ENCODE data around the gene TBC1D28.
"Not testable (repeated sequence)": the region's sequence is repeated elsewhere in the genome, so short reads cannot be mapped to it uniquely, and the experiment has no call there.

TBC1D28 gene

GRCh38 chr17:18644291-18644690 lies at the start of gene TBC1D28:
TBC1D28 (minus strand) TSS chr17:18644391; CDS start chr17:18641352, 3,039 bp downstream.
- ATAC-seq = not testable (repeated sequence)

GRCh38 chr17:18682668-18683067 lies 38.5 kb upstream of the TBC1D28 start:
- ATAC-seq = peak; percentile 21

- ATAC-seq = peak; percentile 99
Observed at GRCh38 chr17:18681767-18682571, 37.8 kb upstream of the TBC1D28 start, which contains the start of gene FOXO3B. FOXO3B (minus strand) TSS chr17:18682314; CDS start chr17:18681651, 663 bp downstream.

- not testable (repeated sequence) for ATAC-seq
Observed at GRCh38 chr17:18677381-18677780, 33.2 kb upstream of the TBC1D28 start.

GRCh38 chr17:18676928-18677327 lies 32.7 kb upstream of the TBC1D28 start:
- ATAC-seq = not testable (repeated sequence)

GRCh38 chr17:18672395-18673227 lies 28.4 kb upstream of the TBC1D28 start:
- not testable (repeated sequence) for ATAC-seq

- peak; percentile 70 for ATAC-seq
Observed at GRCh38 chr17:18668625-18669024, 24.4 kb upstream of the TBC1D28 start.

GRCh38 chr17:18667535-18667934 lies 23.3 kb upstream of the TBC1D28 start:
- not testable (repeated sequence) for ATAC-seq

- ATAC-seq = not testable (repeated sequence)
Observed at GRCh38 chr17:18666326-18666725, 22.1 kb upstream of the TBC1D28 start.

- ATAC-seq = not testable (repeated sequence)
Observed at GRCh38 chr17:18661924-18662624, 17.9 kb upstream of the TBC1D28 start.

GRCh38 chr17:18650094-18650493 lies 5.9 kb upstream of the TBC1D28 start:
- not testable (repeated sequence) for ATAC-seq

- not testable (repeated sequence) for ATAC-seq
Observed at GRCh38 chr17:18643124-18643523, 1.1 kb downstream of the TBC1D28 start.

- ATAC-seq = not testable (repeated sequence)
Observed at GRCh38 chr17:18638357-18638756, 5.8 kb downstream of the TBC1D28 start.

GRCh38 chr17:18636237-18636636 lies 8.0 kb downstream of the TBC1D28 start:
- ATAC-seq = not testable (repeated sequence)

GRCh38 chr17:18635773-18636172 lies 8.4 kb downstream of the TBC1D28 start:
- not testable (repeated sequence) for ATAC-seq

GRCh38 chr17:18634550-18635263 lies 9.5 kb downstream of the TBC1D28 start:
- ATAC-seq = not testable (repeated sequence)

All from SK-N-SH treated with all-trans-retinoic acid at 6 μM for 48 hours (cell line).